Naive thymus-derived CD4-positive, alpha-beta T cell (primary cell): Measurements from ENCODE around the gene ATP1A3. TPM values are rescaled to one million over a fixed set of nuclear protein-coding genes. Genes with fewer than 3 reads are reported as not detected.

Source experiments
- ATAC-seq: fragments of 150-1000 bp; cut with Tn5 transposase; 2 replicates; pipeline ENCODE4 v1.10.0; 2021; ENCODE audit warnings: mild to moderate bottlenecking, moderate library complexity
- CTCF ChIA-PET: fragments of 350-600 bp; sonication (Branson Sonifier 250); formaldehyde crosslinking; loops from one replicate; lab custom pipeline; 2021; ENCODE audit warnings: antibody characterized with exemption; lab: Charles Lee
- POLR2A ChIA-PET: fragments of 350-600 bp; sonication (Branson Sonifier 250); formaldehyde crosslinking; loops from one replicate; lab custom pipeline; 2021; ENCODE audit warnings: antibody characterized with exemption, inconsistent platforms; lab: Charles Lee
- DNase-seq, 9 donors: peaks; one replicate each; pipeline versions ENCODE4 v3.0.0 to v3.0.0-alpha.2; 2020 to 2022; ENCODE audit warnings: mixed read lengths in 1 of 9
- H3K27ac ChIP-seq: one replicate; pipeline ENCODE4 v1.7.0; 2013; ENCODE audit warnings: mild to moderate bottlenecking, low read depth, low read length, moderate library complexity
- H3K27me3 ChIP-seq, 2 donors: one replicate each; pipeline ENCODE4 v1.7.0; 2013; ENCODE audit warnings: low read length in 2 of 2, mild to moderate bottlenecking in 2 of 2, moderate library complexity in 2 of 2; ENCODE audit not compliant: control insufficient read depth in 2 of 2, insufficient read depth in 2 of 2
- H3K36me3 ChIP-seq, 3 experiments: 1 replicate in 2 of 3; 2 replicates in 1 of 3; pipeline ENCODE4 v1.7.0; 2013; ENCODE audit warnings: low read length in 3 of 3, mild to moderate bottlenecking in 3 of 3, moderate library complexity in 1 of 3; ENCODE audit not compliant: insufficient read depth in 3 of 3, control insufficient read depth in 2 of 3
- H3K4me1 ChIP-seq, 2 donors: one replicate each; pipeline ENCODE4 v1.7.0; 2013; ENCODE audit warnings: low read length in 2 of 2, mild to moderate bottlenecking in 2 of 2, moderate library complexity in 1 of 2; ENCODE audit not compliant: control insufficient read depth in 2 of 2, insufficient read depth in 2 of 2
- H3K4me3 ChIP-seq: 2 replicates; pipeline ENCODE4 v1.7.0; 2013; ENCODE audit warnings: mild to moderate bottlenecking, low read length
- H3K9me3 ChIP-seq, 3 experiments: 1 replicate in 2 of 3; 2 replicates in 1 of 3; pipeline ENCODE4 v1.7.0; 2013; ENCODE audit warnings: low read length in 3 of 3; ENCODE audit not compliant: control insufficient read depth in 2 of 3
- H3K27ac Mint-ChIP-seq, 9 donors: one replicate each; pipeline ENCODE4 v1.8.0; 2020 to 2022; ENCODE audit warnings: mixed read lengths in 9 of 9, mild to moderate bottlenecking in 8 of 9, moderate library complexity in 5 of 9, inconsistent platforms in 2 of 9
- H3K27me3 Mint-ChIP-seq, 5 donors: one replicate each; pipeline ENCODE4 v1.8.0; 2021 to 2022; ENCODE audit warnings: mixed read lengths in 5 of 5, mild to moderate bottlenecking in 1 of 5
- H3K36me3 Mint-ChIP-seq, 5 donors: one replicate each; pipeline ENCODE4 v1.8.0; 2020 to 2022; ENCODE audit warnings: mixed read lengths in 5 of 5, mild to moderate bottlenecking in 3 of 5, inconsistent platforms in 1 of 5
- H3K4me1 Mint-ChIP-seq, 7 donors: one replicate each; pipeline ENCODE4 v1.8.0; 2020 to 2022; ENCODE audit warnings: mixed read lengths in 7 of 7, mild to moderate bottlenecking in 3 of 7, inconsistent platforms in 1 of 7
- H3K4me3 Mint-ChIP-seq, 10 donors: one replicate each; pipeline ENCODE4 v1.8.0; 2020 to 2022; ENCODE audit warnings: mild to moderate bottlenecking in 10 of 10, mixed read lengths in 10 of 10, moderate library complexity in 6 of 10, inconsistent platforms in 2 of 10
- H3K9me3 Mint-ChIP-seq, 11 donors: one replicate each; pipeline ENCODE4 v1.8.0; 2020 to 2022; ENCODE audit warnings: mixed read lengths in 11 of 11, mild to moderate bottlenecking in 4 of 11, inconsistent platforms in 1 of 11, moderate library complexity in 1 of 11
- intact Hi-C, 2 donors: fragments of 100-400 bp; cut with micrococcal nuclease; formaldehyde crosslinking; loops; one replicate each; pipeline ENCODE4 v1.15.1; 2023
- polyA plus RNA-seq, 2 donors: library from polyadenylated mRNA; unstranded; fragments of 300-500 nt; fragmentation: Illumina TruSeq; gene quantifications; one replicate each; pipeline ENCODE4 v1.2.3, GENCODE V29; 2021
- total RNA-seq, 6 experiments: library from RNA in 5 of 6; stranded (reverse) in 5 of 6; gene quantifications; 1 replicate in 5 of 6; 2 replicates in 1 of 6; pipeline ENCODE4 v1.2.3 and lab custom pipeline; 2021 to 2026

ATP1A3 gene
- total and polyA plus RNA-seq, 7 experiments from 2014 or later, result 0.54 to 5.0 (median 2.7) TPM

- ChIA-PET POLR2A (no interaction called here), CTCF (no interaction called here)
- Histone ChIP-seq H3K27ac (no peak overlapping the region), H3K36me3 (no peaks in the 10 kb centered on the region), H3K9me3 (no peaks in the 10 kb centered on the region), H3K4me3 (no peak overlapping the region), H3K27me3 (peaks cover 3 to 16% of the 10 kb centered on the region in 2 donors), H3K4me1 (peaks cover 0 to 7% of the 10 kb centered on the region in 2 donors)
- Mint-ChIP-seq H3K4me3 (peak overlapping the region in 2 of 10 donors; percentile 31 to 83), H3K27me3 (peaks cover 62 to 69% (median 65%) of the 10 kb centered on the region in 5 donors), H3K36me3 (peaks cover 0 to 23% (median 0%) of the 10 kb centered on the region in 5 donors), H3K9me3 (peaks cover 0 to 9% (median 0%) of the 10 kb centered on the region in 11 donors), H3K4me1 (peaks cover 20 to 35% (median 28%) of the 10 kb centered on the region in 7 donors), H3K27ac (no peak overlapping the region)
- intact Hi-C loops, result no loop called here
- DNase-seq, result no peak
- ATAC-seq, result no peak
These were observed 5.8 kb upstream of the ATP1A3 start for GRCh38 chr19:41999878-42000208.

GRCh38 chr19:41999071-41999877, 5.2 kb upstream of the ATP1A3 start:
- H3K9me3 Mint-ChIP-seq, result peaks cover 0 to 9% (median 0%) of the 10 kb centered on the region in 11 donors
- Histone ChIP-seq H3K36me3 (no peaks in the 10 kb centered on the region), H3K4me3 (no peak overlapping the region), H3K9me3 (no peaks in the 10 kb centered on the region), H3K27ac (no peak overlapping the region), H3K27me3 (peaks cover 3 to 16% of the 10 kb centered on the region in 2 donors), H3K4me1 (peaks cover 0 to 7% of the 10 kb centered on the region in 2 donors)
- no peak for ATAC-seq
- ChIA-PET POLR2A (no interaction called here), CTCF (no interaction called here)
- intact Hi-C loops, result no loop called here
- no peak for DNase-seq
- H3K4me3 Mint-ChIP-seq, result peak overlapping the region in 9 of 10 donors; percentile 7 to 83 (median 50)
- peaks cover 23 to 39% (median 33%) of the 10 kb centered on the region in 7 donors for H3K4me1 Mint-ChIP-seq
- peaks cover 0 to 24% (median 0%) of the 10 kb centered on the region in 5 donors for H3K36me3 Mint-ChIP-seq
- peak overlapping the region in 1 of 9 donors; percentile 26 for H3K27ac Mint-ChIP-seq
- peaks cover 65 to 73% (median 69%) of the 10 kb centered on the region in 5 donors for H3K27me3 Mint-ChIP-seq

GRCh38 chr19:41998246-41999020, 4.4 kb upstream of the ATP1A3 start:
- CTCF ChIA-PET, result no interaction called here
- Histone ChIP-seq H3K4me1 (peaks cover 2 to 10% of the 10 kb centered on the region in 2 donors), H3K27me3 (peaks cover 3 to 16% of the 10 kb centered on the region in 2 donors), H3K4me3 (no peak overlapping the region), H3K9me3 (no peaks in the 10 kb centered on the region), H3K27ac (no peak overlapping the region), H3K36me3 (no peaks in the 10 kb centered on the region)
- peaks cover 65 to 70% (median 67%) of the 10 kb centered on the region in 5 donors for H3K27me3 Mint-ChIP-seq
- peaks cover 0 to 24% (median 0%) of the 10 kb centered on the region in 5 donors for H3K36me3 Mint-ChIP-seq
- DNase-seq (peak in 1 of 9 donors; percentile 62), ATAC-seq (no peak)
- peaks cover 0 to 9% (median 0%) of the 10 kb centered on the region in 11 donors for H3K9me3 Mint-ChIP-seq
- H3K4me1 Mint-ChIP-seq, result peaks cover 23 to 41% (median 36%) of the 10 kb centered on the region in 7 donors
- no peak overlapping the region for H3K27ac Mint-ChIP-seq
- H3K4me3 Mint-ChIP-seq, result peak overlapping the region in 3 of 10 donors; percentile 39 to 79 (median 46)
- intact Hi-C loops, result no loop called here
- POLR2A ChIA-PET, result no interaction called here

GRCh38 chr19:41997851-41998229, 3.8 kb upstream of the ATP1A3 start:
- Mint-ChIP-seq H3K36me3 (peaks cover 0 to 24% (median 0%) of the 10 kb centered on the region in 5 donors), H3K4me1 (peaks cover 23 to 44% (median 40%) of the 10 kb centered on the region in 7 donors), H3K9me3 (peaks cover 0 to 9% (median 0%) of the 10 kb centered on the region in 11 donors), H3K27ac (no peak overlapping the region), H3K27me3 (peaks cover 65 to 71% (median 67%) of the 10 kb centered on the region in 5 donors), H3K4me3 (peak overlapping the region in 4 of 10 donors; percentile 39 to 79 (median 50))
- DNase-seq, result no peak
- no peak overlapping the region for H3K4me3 ChIP-seq
- CTCF ChIA-PET, result no interaction called here
- H3K27ac ChIP-seq, result no peak overlapping the region
- peaks cover 3 to 16% of the 10 kb centered on the region in 2 donors for H3K27me3 ChIP-seq
- H3K36me3 ChIP-seq, result no peaks in the 10 kb centered on the region
- H3K4me1 ChIP-seq, result peaks cover 6 to 12% of the 10 kb centered on the region in 2 donors
- no peaks in the 10 kb centered on the region for H3K9me3 ChIP-seq
- intact Hi-C loops, result no loop called here
- no peak for ATAC-seq
- POLR2A ChIA-PET, result no interaction called here

GRCh38 chr19:41997121-41997850, 3.3 kb upstream of the ATP1A3 start:
- Mint-ChIP-seq H3K4me1 (peaks cover 23 to 49% (median 44%) of the 10 kb centered on the region in 7 donors), H3K9me3 (peaks cover 0 to 9% (median 0%) of the 10 kb centered on the region in 11 donors), H3K36me3 (peaks cover 0 to 24% (median 0%) of the 10 kb centered on the region in 5 donors), H3K4me3 (peak overlapping the region in 8 of 10 donors; percentile 14 to 79 (median 48)), H3K27ac (no peak overlapping the region), H3K27me3 (peaks cover 64 to 75% (median 65%) of the 10 kb centered on the region in 5 donors)
- no peak overlapping the region for H3K4me3 ChIP-seq
- H3K9me3 ChIP-seq, result no peaks in the 10 kb centered on the region
- POLR2A ChIA-PET, result no interaction called here
- intact Hi-C loops, result no loop called here
- peaks cover 6 to 12% of the 10 kb centered on the region in 2 donors for H3K4me1 ChIP-seq
- no peaks in the 10 kb centered on the region for H3K36me3 ChIP-seq
- ATAC-seq (no peak), DNase-seq (peak in 7 of 9 donors; percentile 24 to 62 (median 43))
- CTCF ChIA-PET, result interaction anchor here (0.6 to 0.8 kb wide), 2 partner anchors 10 to 185 kb away, joined by 3 read pairs; no protein-coding TSS in a partner anchor
- no peak overlapping the region for H3K27ac ChIP-seq
- peaks cover 3 to 16% of the 10 kb centered on the region in 2 donors for H3K27me3 ChIP-seq
